Measurements from ENCODE around the gene FIGN. TPM values are rescaled to one million over a fixed set of nuclear protein-coding genes. Genes with fewer than 3 reads are reported as not detected.

The FIGN gene
- total and polyA plus RNA-seq, 2 of the 4 experiments (the other 2 are of a cell fraction) = 0.77 to 0.90 TPM

GRCh38 chr2:163723881-163724280 is 11.9 kb downstream of the FIGN start:
- CTCF ChIA-PET = no interaction called here
- H3K27me3 ChIP-seq (ENCODE audit: control insufficient read depth, insufficient read depth, low read length) = no peaks in the 10 kb centered on the region
- H3K14ac ChIP-seq (replicated peaks; ENCODE audit: low read depth, low read length) = no peak overlapping the region
- no peaks in the 10 kb centered on the region for H3K9me3 ChIP-seq (ENCODE audit: control insufficient read depth, insufficient read depth, low read length)
- in situ Hi-C loops (cut with MboI; ENCODE audit: low sequenced_read_pairs) = no loop called here
- no peak overlapping the region for H2AK5ac ChIP-seq (ENCODE audit: low read depth, low read length)
- H3K79me1 ChIP-seq (ENCODE audit: low read depth in 1 of 2, low read length in 2 of 2) = peaks cover 0 to 3% of the 10 kb centered on the region in 2 experiments; a peak in 2 of 4 replicates
- H2BK120ac ChIP-seq (ENCODE audit: low read depth, low read length) = no peak overlapping the region
- H3K9me1 ChIP-seq (ENCODE audit: insufficient read depth, low read length) = no peaks in the 10 kb centered on the region
- no peak overlapping the region for H4K8ac ChIP-seq (ENCODE audit: low read depth in 2 of 2, low read length in 2 of 2)
- DNase-seq = no peak
- no peak for ATAC-seq (ENCODE audit: low read depth)
- BruUV-seq (replicated peaks) = no TSS peak
- no peak overlapping the region for H2BK15ac ChIP-seq (ENCODE audit: low read depth, low read length)
- H2AK9ac ChIP-seq (replicated peaks; ENCODE audit: low read depth, low read length, poor library complexity) = no peak overlapping the region
- no peak overlapping the region for H3K9ac ChIP-seq (ENCODE audit: low read depth, low read length)
- H3K4ac ChIP-seq (ENCODE audit: low read depth, low read length) = no peak overlapping the region
- dilution Hi-C loops (cut with HindIII; ENCODE audit: low sequenced_read_pairs, unreplicated experiment) = no loop called here
- no peak overlapping the region for H3K18ac ChIP-seq (ENCODE audit: low read depth, low read length)
- TF ChIP-seq CEBPB (IDR thresholded peaks at IDR 0.05; ENCODE audit: low read depth, low read length) (no peak), RFX5 (IDR thresholded peaks at IDR 0.05; ENCODE audit: low read depth, low read length) (no peak), POLR2A (IDR thresholded peaks at IDR 0.05; ENCODE audit: low read depth, low read length) (no peak), FOS (IDR thresholded peaks at IDR 0.05; ENCODE audit: low read depth, low read length) (no peak), MAFK (IDR thresholded peaks at IDR 0.05; ENCODE audit: low read depth, low read length) (no peak), RCOR1 (IDR thresholded peaks at IDR 0.05; ENCODE audit: insufficient replicate concordance, low read length) (no peak), MAZ (IDR thresholded peaks at IDR 0.05; ENCODE audit: borderline replicate concordance, low read depth, low read length) (no peak), BHLHE40 (IDR thresholded peaks at IDR 0.05; ENCODE audit: low read depth, low read length) (no peak), SMC3 (IDR thresholded peaks at IDR 0.05; ENCODE audit: low read depth, low read length) (no peak), RAD21 (IDR thresholded peaks at IDR 0.05; ENCODE audit: low read length) (no peak), MXI1 (IDR thresholded peaks at IDR 0.05; ENCODE audit: borderline replicate concordance, low read depth, low read length) (no peak), NFE2L2 (IDR thresholded peaks at IDR 0.05; ENCODE audit: low read depth, low read length) (no peak), CHD1 (IDR thresholded peaks at IDR 0.05; ENCODE audit: low read depth, low read length) (no peak)
- TF ChIP-seq, protein P1, sequence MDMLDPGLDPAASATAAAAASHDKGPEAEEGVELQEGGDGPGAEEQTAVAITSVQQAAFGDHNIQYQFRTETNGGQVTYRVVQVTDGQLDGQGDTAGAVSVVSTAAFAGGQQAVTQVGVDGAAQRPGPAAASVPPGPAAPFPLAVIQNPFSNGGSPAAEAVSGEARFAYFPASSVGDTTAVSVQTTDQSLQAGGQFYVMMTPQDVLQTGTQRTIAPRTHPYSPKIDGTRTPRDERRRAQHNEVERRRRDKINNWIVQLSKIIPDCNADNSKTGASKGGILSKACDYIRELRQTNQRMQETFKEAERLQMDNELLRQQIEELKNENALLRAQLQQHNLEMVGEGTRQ (IDR thresholded peaks at IDR 0.05; ENCODE audit: low read depth, low read length) = no peak
- TF ChIP-seq, protein P2, sequence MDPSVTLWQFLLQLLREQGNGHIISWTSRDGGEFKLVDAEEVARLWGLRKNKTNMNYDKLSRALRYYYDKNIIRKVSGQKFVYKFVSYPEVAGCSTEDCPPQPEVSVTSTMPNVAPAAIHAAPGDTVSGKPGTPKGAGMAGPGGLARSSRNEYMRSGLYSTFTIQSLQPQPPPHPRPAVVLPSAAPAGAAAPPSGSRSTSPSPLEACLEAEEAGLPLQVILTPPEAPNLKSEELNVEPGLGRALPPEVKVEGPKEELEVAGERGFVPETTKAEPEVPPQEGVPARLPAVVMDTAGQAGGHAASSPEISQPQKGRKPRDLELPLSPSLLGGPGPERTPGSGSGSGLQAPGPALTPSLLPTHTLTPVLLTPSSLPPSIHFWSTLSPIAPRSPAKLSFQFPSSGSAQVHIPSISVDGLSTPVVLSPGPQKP (IDR thresholded peaks at IDR 0.05; ENCODE audit: borderline replicate concordance, low read depth, low read length) = no peak
- TF ChIP-seq, protein P3, sequence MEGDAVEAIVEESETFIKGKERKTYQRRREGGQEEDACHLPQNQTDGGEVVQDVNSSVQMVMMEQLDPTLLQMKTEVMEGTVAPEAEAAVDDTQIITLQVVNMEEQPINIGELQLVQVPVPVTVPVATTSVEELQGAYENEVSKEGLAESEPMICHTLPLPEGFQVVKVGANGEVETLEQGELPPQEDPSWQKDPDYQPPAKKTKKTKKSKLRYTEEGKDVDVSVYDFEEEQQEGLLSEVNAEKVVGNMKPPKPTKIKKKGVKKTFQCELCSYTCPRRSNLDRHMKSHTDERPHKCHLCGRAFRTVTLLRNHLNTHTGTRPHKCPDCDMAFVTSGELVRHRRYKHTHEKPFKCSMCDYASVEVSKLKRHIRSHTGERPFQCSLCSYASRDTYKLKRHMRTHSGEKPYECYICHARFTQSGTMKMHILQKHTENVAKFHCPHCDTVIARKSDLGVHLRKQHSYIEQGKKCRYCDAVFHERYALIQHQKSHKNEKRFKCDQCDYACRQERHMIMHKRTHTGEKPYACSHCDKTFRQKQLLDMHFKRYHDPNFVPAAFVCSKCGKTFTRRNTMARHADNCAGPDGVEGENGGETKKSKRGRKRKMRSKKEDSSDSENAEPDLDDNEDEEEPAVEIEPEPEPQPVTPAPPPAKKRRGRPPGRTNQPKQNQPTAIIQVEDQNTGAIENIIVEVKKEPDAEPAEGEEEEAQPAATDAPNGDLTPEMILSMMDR (conservative IDR thresholded peaks at IDR 0.05; ENCODE audit: low read depth, low read length) = no peak
- POLR2A ChIA-PET (ENCODE audit: unreplicated experiment) = no interaction called here
- H4K91ac ChIP-seq (ENCODE audit: insufficient read depth, low read depth, low read length) = no peak overlapping the region
- H3K4me2 ChIP-seq (ENCODE audit: low read depth, low read length) = no peak overlapping the region
- intact Hi-C loops (cut with micrococcal nuclease) = no loop called here
- H3K36me3 ChIP-seq (ENCODE audit: control insufficient read depth, insufficient read depth, low read length) = no peaks in the 10 kb centered on the region
- H3K4me1 ChIP-seq (ENCODE audit: control insufficient read depth, insufficient read depth, low read length) = no peaks in the 10 kb centered on the region
- no peak overlapping the region for H3K56ac ChIP-seq (ENCODE audit: extremely low read depth, insufficient read depth, low read length)
- no peak overlapping the region for H2AFZ ChIP-seq (replicated peaks; ENCODE audit: low read length, poor library complexity)
- WGBS, 2 experiments (ENCODE audit: extremely low coverage in 2 of 2, insufficient read length in 1 of 2) = no CpG with 5 or more reads among the region's 4 CpGs
- H3K23ac ChIP-seq (ENCODE audit: low read depth, low read length) = no peak overlapping the region
- no peaks in the 10 kb centered on the region for H4K20me1 ChIP-seq (ENCODE audit: insufficient read depth, low read length)
- H3K4me3 ChIP-seq (ENCODE audit: insufficient read depth, low read depth, low read length) = no peak overlapping the region
- H4K5ac ChIP-seq (ENCODE audit: low read depth, low read length) = no peak overlapping the region
- H2BK5ac ChIP-seq (ENCODE audit: low read depth, low read length, poor library complexity, severe bottlenecking) = no peak overlapping the region
- H2BK20ac ChIP-seq (ENCODE audit: low read depth, low read length) = no peak overlapping the region
- H3K27ac ChIP-seq (ENCODE audit: insufficient read depth, low read length) = no peak overlapping the region

All from IMR-90 (cell line).